Measurements from ENCODE around the gene GLRX5. TPM values are rescaled to one million over a fixed set of nuclear protein-coding genes. Genes with fewer than 3 reads are reported as not detected.

Gene GLRX5
- total and polyA plus RNA-seq, 2 experiments from 2014 or later, result 91.4 to 130 TPM

- TF ChIP-seq ZNF114 (CRISPR knock-in tag; IDR thresholded peaks at IDR 0.05) (no peak), STAT1 (IDR thresholded peaks at IDR 0.05; ENCODE audit: unreplicated experiment) (no peak), POLR2AphosphoS5 (IDR thresholded peaks at IDR 0.05; ENCODE audit: low read depth) (no peak)
Measured at GRCh38 chr14:95500201-95500681, 34.6 kb upstream of the GLRX5 start (continued).

GRCh38 chr14:95500772-95501401, 34.0 kb upstream of the GLRX5 start:
- TF ChIP-seq EZH2 (IDR thresholded peaks at IDR 0.05; ENCODE audit: low read depth, unreplicated experiment) (no peak), EZH2phosphoT487 (IDR thresholded peaks at IDR 0.05; ENCODE audit: unreplicated experiment) (no peak), ZNF114 (CRISPR knock-in tag; IDR thresholded peaks at IDR 0.05) (no peak), JUNB (IDR thresholded peaks at IDR 0.05; ENCODE audit: unreplicated experiment) (no peak), ETS1 (IDR thresholded peaks at IDR 0.05) (no peak), CREB1 (CRISPR knock-in tag; IDR thresholded peaks at IDR 0.05; ENCODE audit: low read depth) (no peak), REST (IDR thresholded peaks at IDR 0.05; ENCODE audit: unreplicated experiment) (no peak), ZNF331 (CRISPR knock-in tag; IDR thresholded peaks at IDR 0.05; ENCODE audit: low read depth) (no peak), STAT1 (IDR thresholded peaks at IDR 0.05; ENCODE audit: unreplicated experiment) (no peak)
- Mint-ChIP-seq H3K27me3 (ENCODE audit: insufficient read depth, low read depth, poor library complexity) (peaks cover 2% of the 10 kb centered on the region), H3K4me3 (no peak overlapping the region), H3K9me3 (no peaks in the 10 kb centered on the region), H3K27ac (no peak overlapping the region), H3K4me1 (no peaks in the 10 kb centered on the region), H3K36me3 (ENCODE audit: low read depth) (no peaks in the 10 kb centered on the region)
- DNase-seq (ENCODE audit: low spot score), result no peak
- Histone ChIP-seq H3K4me2 (no peak overlapping the region), H3K79me2 (replicated peaks; ENCODE audit: insufficient read depth) (no peaks in the 10 kb centered on the region), H3K4me3 (no peak overlapping the region), H3K4me1 (ENCODE audit: insufficient read depth) (no peaks in the 10 kb centered on the region), H3K36me3 (ENCODE audit: insufficient read depth) (no peaks in the 10 kb centered on the region), H3K9me2 (ENCODE audit: insufficient read depth) (no peaks in the 10 kb centered on the region), H4K20me1 (replicated peaks; ENCODE audit: insufficient read depth) (no peaks in the 10 kb centered on the region), H3K27me3 (ENCODE audit: insufficient read depth) (no peaks in the 10 kb centered on the region), H2AFZ (no peak overlapping the region), H3K27ac (ENCODE audit: low read depth) (no peak overlapping the region), H3F3A (replicated peaks; ENCODE audit: low read depth) (no peaks in the 10 kb centered on the region)
- no peak for ATAC-seq
